NOMO-1 treated with dmso at 0.1 percent for 144 hours (cell line): ENCODE results near the gene SELENOT.
A peak's percentile ranks its signal among the peaks of the same experiment; 100 is the strongest.
"Not testable (repeated sequence)": the region's sequence is repeated elsewhere in the genome, so short reads cannot be mapped to it uniquely, and the experiment has no call there.

Experiments
- DNase-seq: peaks from one replicate; lab custom pipeline; 2025; ENCODE audit not compliant: unreplicated experiment; lab: John Stamatoyannopoulos, UW

Gene SELENOT, protein sequence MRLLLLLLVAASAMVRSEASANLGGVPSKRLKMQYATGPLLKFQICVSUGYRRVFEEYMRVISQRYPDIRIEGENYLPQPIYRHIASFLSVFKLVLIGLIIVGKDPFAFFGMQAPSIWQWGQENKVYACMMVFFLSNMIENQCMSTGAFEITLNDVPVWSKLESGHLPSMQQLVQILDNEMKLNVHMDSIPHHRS

DNA sequence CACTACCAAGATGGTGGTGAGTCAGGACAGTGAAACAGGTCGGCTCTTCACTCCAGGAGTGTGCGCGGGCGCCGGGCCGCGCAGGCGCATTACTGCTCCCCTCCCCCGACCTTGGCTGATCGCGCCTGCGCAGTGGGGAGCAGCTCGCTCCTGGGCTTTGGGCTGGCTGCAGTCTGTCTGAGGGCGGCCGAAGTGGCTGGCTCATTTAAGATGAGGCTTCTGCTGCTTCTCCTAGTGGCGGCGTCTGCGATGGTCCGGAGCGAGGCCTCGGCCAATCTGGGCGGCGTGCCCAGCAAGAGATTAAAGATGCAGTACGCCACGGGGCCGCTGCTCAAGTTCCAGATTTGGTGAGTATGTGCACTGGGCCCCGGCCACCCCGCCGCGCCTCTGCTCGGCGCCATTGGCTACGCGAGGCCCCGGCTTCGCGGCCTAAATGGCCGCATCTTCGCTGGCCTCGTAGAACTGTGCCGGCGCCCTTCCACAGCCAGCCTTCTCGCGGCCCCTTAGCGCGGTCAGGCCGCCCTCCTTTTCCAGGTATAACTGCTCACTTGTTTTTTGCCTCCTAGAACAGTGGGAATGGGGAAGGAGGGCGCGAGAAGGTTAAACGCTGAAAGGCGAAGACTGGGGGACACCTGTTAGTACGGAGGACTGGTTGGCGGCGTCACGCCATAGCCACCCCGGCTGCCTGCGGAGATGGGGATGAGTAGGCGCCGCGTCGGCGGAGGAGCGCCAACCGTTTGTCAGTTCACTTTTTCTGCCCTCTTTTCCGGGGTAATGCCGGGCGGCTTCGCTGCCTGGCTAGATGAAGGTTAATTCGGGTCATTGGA lies at the start of gene SELENOT:
Gene SELENOT, plus strand, starts transcription at position 169 of the 827 bp plus-strand sequence. Its CDS starts 42 bp downstream, at position 211.
- DNase-seq, result peak; percentile 93

DNA sequence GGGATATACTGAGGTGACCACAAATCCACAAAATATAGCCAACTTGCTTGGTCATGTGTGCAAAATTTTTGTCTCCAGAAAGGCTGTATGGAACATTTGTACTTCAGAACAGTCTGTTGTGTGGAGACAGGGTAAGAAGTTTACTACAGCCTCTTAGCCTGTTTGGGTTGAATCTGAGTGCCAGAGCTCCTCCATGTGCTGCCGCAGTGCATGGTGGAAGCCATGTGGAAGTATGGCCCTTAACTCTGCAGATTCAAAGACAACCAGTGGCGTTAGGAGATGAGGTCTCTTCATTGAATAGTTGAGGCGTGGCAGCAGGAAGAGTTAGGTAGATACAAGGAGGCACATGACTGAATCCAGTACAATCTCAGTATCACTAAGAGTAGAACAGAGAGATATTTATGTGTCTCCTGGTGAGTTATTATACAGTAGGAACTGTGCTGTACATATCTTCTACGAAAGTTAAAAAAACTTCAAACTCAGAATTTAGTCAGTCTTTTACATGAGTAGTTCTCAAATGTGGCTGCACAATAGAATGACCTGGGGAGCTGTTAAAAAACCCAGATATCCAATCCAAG lies 47.2 kb upstream of the SELENOT start:
- DNase-seq, result no peak

DNA sequence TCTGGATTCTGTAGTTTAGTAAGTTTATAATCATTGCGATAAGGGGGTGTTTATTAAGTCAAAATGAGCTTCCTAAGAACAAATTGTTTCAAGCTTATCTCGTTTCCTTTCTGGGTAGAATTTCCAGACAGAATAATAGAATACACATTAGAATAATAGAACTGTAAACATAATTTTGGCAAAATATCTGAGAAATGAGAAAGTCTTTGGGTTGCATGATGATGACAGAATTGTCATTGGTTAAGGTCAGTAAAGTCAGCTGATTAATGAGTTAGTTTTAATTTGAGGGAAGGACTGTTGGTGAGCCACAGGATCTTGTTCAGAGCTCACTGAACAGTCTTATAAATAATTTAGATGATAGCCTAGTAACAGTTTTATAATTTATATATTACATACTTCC lies 46.3 kb upstream of the SELENOT start:
- no peak for DNase-seq

DNA sequence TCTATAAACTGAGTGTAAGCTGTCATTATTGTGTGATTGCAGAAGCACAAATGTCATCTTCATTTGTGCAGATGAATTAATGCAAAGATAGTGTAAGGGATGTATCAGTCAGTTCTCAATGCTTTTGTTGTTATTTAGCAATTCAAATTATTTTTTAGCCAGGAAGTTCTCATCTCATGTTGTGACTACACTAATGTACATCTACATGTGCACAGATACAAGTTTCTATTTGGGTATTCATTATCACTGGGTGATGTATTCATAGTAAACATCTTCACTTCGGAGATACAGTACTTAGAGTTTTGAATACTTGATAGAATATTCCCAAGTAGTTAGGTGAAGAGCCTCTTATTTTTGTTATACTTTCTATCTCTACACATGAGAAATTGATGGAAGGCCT lies 45.4 kb upstream of the SELENOT start:
- no peak for DNase-seq

DNA sequence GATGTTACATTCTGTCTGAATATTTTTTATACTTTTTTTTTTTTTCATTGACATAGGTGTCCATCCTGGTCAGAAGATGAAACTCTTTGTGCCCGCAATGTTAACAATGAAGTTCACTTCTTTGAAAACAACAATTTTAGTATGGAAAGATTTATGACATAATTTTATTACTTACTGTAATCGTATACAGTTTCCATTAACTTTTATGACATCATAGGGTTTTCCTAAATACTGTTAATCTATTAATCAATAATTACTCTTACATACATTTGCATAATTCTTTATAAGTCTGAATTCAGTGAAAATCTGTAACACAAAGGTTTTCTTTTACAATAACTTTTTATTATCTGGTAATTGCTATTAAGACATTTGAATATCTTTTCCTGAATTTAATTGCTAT lies 38.9 kb upstream of the SELENOT start:
- no peak for DNase-seq

DNA sequence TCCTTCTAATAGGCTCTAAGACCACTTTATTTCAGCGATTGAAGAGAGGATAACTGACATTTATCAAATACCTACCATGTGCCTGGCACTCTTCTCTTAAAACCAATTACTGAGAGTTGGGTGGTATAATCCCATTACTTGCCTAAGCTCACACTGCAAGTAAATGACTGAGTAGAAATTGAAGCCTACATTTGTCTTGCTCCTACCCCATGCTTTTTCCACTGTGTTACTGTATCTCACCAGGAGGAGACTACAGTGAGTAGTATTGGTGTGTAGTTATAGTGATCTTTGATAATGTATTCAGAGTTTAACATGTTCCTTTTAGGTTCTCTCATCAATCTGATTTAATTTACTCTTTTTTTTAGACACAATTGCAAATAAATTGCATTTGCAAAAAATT lies 35.8 kb upstream of the SELENOT start:
- DNase-seq, result no peak

DNA sequence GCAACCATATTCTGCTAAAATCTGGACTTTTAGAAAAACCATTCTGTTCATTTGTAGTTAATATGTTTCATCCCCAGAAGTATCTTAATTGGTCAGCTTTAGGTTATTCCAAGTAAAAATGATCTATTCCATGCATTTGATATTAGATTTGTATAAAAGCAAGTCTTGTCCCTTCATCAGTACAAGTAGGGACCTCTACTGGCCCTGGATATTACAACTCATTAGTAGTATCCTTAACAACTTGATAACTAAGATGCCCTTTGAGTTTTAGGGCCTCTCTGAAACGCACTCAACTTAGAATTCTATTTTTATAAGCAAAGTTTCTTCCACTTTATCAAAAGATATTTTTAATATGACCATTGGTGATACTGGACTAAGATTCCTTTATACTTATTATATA lies 25.3 kb upstream of the SELENOT start:
- DNase-seq, result no peak

DNA sequence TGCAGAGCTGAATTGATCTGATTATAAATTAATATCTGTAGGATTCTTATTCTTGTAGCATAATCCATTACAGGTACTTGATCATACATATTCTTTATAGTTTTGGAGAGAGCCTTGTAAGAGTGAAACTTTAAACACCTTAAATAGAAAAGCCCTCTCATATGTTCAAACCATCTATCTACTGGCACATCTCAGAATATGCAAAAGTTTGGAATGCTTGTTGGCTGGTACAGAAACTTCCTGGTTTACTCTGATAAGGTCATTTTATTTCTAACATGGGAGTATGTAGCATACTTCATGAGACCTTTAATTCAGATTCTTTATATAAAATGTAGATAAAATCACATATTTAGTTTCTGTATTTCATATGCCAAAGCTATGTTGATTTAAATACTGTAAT lies 21.9 kb upstream of the SELENOT start:
- no peak for DNase-seq

DNA sequence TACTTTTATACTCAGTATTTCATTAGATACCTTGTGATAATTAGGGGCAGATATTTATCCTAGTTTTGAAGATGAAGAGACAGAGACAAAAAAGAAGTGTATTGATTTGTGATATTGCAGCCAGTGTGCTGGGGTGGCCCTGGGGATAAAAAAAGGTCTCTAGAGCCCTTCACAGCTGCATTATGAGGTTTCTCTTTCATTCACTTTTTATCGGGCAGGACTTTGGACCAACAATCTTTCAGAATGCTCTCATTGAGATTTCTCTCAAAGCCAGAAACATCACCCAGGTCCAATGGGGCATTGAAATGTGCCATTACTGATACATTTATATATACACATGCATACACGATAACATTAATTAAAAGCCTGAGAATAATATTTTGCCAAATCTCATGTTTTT lies 20.5 kb upstream of the SELENOT start:
- no peak for DNase-seq

DNA sequence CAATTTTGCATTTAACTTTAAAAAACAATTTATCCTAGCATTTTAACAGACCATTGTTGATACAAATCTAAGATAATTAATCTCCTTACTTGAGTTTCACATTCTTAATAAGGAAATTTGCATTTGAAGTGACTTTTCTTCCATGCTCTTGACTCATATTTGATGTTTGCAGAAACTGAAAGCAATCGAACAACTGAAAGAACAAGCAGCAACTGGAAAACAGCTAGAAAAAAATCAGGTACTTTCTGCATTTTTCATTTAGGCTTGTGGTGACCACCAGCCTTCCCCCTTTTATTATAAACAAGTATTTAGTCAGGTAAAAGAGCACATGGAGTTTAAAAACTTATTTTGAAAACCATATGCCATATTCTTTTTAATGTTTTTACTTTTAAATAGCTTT lies 20.1 kb upstream of the SELENOT start:
- DNase-seq, result no peak

DNA sequence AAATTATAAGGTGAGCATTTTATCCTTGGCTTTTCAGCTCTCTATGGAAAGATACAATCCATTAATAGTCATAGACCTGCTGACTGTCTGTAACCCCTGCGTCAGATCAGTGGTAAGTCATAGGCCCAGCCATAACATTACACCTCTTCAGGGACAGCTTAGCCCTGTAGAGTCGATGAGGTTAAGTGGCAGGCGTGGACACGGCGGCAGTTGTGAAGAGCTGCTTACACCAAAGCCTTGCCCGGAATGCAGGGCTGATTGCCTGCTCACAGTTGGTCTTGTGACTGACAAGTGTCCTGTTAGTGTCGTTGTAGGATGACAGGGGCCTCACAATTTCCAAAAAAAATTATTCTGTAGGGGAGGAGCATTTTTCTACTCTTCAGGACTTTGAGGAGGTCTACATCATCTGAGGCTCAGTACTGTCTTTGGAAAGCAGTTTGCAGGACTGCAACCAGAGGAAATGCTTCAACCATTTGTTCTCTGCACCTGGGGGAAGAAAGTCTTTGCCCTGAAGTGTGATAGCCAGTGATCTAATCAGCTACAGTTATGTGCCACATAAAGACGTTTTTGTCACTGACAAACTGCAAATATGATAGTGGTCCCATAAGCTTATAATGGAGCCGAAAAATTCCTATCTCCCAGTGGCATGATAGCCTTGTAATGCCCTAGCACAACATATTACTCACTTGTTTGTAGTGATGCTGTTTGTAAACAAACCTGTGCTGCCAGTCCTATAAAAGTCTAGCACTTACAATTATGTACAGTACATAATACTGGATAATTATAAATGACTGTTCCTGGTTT lies 14.9 kb upstream of the SELENOT start:
- no peak for DNase-seq

DNA sequence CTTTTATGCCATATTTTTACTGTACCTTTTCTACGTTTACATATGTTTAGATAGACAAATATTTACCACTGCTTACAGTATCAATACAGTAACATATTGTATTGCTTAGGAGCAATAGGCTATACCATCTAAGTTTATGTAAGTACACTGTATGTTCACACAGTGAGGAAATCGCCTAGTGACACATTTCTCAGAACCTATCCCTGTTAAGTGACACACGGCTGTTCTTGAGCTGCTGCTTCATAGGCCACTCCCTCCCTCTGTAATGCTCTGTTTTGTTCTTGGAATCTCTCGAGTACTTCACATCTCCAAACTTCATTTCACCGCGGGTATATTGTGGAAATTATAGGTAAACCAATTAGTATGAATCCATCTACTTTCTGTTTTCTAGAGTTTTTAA lies 13.4 kb upstream of the SELENOT start:
- DNase-seq, result no peak

DNA sequence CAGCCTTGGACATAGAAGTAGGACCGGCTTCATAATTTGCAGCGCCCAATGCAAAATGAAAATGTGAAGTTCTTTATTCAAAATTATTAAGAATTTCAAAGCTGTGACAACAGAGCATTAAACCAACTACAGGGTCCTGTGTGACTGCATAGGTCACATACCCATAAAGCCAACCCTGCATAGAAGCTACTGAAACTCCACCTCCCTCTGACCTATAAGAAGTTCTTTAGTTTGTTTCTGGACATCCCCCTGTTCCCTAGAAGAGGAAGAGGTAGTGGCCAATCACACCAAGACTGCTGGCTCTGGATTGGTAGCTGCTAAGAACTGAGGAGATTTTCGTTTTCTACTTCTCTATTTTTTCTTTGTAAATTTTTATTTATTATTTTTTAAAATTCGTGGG lies 9.0 kb upstream of the SELENOT start:
- DNase-seq, result no peak

DNA sequence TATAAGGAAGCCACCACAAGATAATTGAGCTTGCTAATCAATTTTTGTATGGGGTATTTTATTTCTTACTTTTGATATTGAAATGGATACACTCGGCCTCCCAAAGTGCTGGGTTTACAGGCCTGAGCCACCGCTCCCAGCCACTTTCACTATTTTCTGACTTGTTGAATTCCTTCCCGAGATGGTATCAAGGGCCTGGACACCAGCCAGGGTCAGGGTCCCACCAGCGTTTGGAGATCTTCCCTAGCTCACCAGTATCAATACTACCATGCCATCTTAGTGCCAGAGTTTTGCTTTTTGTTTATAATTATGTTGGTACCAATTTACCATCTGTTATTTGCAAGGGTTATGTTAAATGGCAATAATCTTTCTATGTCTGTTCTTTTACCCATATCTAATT lies 5.5 kb upstream of the SELENOT start:
- no peak for DNase-seq

DNA sequence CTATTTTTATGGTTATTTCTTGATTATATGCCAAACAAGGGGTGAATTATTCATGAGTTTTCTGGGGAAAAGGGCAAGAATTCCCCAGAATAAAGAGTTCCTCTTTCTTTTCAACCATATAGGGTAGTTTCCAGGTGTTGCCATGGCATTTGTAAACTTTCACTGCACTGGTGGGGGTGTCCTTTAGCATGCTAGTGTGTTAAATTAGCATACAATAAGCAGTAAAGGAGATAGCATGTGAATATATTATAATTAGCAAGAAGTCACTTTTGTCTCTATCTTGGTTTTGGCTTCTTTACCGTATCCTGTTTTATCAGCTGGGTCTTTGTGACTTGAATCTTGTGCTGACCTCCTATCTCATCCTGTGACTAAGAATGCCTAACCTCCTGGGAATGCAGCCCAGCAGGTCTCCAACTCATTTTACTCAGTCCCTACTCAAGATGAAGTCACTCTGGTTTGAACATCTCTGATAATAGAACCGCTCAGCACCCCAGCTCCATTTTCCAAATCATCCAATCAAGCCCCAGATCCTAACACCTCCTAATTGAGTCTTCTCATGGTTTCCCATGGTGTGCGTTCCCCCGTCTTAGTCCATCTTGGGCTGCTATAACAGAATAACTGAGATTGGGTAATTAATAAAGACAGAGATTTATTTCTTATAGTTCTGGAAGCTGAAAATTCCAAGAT lies 3.4 kb upstream of the SELENOT start:
- no peak for DNase-seq

DNA sequence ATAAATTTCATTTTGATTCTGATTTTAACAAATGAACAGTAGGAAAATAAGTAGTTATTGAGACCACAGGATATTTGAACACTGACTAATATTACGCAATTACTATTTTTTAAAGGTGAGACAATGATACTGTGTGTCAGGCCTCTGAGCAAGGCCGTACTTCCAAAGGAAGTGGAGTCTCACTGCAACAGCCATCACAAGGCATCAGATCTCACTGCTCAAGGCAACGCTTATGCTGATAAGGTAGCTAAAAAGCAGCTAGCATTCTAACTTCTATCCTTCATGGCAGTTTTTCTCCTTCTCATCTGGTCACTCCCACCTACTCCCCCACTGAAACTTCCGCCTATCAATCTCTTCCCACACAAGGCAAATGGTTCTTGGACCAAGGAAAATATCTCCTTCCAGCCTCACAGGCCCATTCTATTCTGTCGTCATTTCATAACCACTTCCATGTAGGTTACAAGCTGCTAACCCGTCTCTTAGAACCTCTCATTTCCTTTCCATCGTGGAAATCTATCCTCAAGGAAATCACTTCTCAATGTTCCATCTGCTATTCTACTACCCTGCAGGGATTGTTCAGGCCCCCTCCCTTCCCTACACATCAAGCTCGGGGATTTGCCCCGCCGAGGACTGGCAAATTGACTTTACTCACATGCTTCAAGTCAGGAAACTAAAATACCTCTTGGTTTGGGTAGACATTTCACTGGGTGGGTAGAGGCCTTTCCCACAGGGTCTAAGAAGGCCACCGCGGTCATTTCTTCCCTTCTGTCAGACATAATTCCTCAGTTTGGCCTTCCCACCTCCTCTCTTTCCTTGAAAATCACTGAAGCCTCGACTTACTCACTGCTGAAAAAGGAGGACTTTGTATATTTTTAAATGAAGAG lies 2.2 kb upstream of the SELENOT start:
- DNase-seq, result not testable (repeated sequence)

DNA sequence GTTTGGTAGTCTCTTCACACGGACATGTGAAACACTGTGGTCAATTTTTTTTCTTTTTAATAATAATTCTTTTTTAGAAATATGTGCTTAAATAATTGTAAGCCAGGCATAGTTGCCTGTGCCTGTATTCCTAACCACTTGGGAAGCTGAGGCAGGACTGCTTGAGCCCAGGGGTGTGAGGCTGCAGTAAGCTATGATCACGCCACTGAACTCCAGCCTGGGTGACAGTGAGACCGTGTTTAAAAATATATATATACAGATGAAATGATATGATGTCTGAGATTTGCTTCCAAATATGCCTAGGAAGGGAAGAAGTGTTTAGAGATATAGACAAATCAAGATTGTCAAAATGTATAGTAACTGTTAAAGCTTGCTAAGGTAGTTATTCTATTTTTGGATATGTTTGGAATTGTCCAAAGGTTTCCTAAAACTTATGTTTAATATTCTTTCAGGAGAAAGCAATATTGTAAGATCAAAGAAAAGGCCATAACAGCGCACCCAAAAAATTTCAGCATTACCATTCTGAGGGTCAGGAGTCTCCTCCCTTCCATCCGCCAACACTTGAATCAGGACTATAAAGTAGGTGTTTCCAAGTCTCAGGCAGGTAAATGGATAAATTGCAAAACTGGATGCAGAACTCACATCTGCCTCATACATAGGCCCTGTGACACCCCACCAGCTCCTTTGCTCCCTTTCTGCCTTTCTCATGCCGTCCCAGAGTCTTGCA lies 532 bp upstream of the SELENOT start:
- no peak for DNase-seq

DNA sequence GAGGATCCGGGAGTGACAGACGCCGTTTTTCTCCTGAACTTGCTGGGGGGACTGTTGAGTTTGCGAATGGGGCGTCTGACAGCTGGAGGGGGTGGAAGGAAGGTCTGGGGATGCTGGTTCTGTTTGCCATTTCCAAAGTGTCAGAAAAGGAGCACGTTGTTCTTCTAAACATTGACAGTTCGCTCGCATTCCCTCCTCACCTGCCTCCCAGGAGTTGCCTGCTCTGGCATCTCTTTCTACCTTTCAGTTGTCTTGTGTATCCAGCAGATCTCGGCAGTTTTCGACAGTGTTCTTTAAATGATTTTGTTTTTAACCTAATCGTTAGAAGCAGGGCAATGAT lies 829 bp downstream of the SELENOT start:
- no peak for DNase-seq

DNA sequence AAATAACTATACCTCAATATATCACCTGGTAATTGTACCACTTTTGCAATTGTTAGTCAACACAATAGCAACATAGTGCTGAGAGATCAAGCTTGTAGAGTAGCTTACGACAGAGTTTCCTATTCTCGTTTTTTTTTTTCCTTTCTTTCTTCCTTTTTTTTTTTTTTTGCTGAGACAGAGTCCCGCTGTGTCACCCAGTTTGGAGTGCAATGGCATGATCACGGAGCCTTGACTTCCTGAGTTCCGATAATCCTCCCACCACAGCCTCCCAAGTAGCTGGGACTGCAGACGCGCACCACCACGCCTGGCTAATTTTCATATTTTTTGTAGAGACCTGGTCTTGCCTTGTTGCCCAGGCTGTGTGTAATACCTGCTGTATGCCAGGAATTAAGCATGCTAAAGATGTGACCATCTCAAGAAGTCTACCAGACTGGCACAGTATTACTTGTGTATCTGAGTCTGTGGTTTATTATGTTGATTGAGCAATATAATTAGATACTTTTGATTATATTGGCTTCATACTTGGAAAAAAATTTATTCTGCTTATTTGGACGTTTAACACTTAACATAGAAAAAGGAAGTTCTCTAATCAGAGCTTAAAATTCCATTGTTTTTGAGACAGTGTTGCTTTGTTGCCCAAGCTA lies 3.0 kb downstream of the SELENOT start:
- peak; percentile 26 for DNase-seq
